HTR-8/SVneo (cell line): ENCODE data around the gene RPUSD4.

ENCODE experiments used
- DNase-seq: peaks from one replicate; pipeline ENCODE4 v3.0.0; 2011; ENCODE audit warnings: low spot score, mixed read lengths; ENCODE audit not compliant: insufficient read length
- FAIRE-seq: peaks from 2 replicates; lab custom pipeline; 2011; peaks lifted over from hg19 to GRCh38; lab: Jason Lieb, UNC

The RPUSD4 gene

DNA sequence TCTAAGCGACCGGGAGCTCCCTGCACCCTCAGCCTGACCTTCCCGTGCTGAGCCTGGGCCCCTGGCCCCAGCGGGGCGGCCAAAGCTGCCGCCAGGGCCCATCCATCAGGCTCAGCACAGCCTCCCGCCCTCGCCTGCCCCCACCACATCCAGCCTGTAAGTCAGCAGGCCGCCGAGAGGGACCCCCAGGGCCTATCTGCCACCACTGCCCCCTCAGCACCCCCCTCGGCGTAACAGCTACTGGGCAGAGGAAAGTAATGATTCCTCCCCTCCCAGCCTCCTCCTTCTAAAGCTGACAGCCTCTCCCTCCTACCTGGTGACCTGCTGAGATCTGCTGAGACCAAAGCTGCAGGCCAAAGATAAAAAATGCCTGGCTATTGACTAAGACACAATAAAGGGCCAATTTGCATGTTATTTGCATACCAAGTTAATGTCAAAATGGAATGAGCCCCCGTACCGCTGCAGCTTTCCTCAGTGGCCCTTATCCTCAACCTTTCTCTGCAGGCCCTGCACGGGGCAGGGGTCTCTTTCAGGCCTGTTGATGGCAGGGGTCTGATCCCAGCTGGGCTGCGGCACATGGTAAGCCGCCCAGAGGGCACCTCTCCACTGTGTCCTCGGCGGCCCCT, 51.6 kb downstream of the RPUSD4 start:
- FAIRE-seq (no peak), DNase-seq (no peak)

- no peak for FAIRE-seq
- no peak for DNase-seq
These were observed 53.2 kb downstream of the RPUSD4 start for GRCh38 chr11:126158054-126158791.

DNA sequence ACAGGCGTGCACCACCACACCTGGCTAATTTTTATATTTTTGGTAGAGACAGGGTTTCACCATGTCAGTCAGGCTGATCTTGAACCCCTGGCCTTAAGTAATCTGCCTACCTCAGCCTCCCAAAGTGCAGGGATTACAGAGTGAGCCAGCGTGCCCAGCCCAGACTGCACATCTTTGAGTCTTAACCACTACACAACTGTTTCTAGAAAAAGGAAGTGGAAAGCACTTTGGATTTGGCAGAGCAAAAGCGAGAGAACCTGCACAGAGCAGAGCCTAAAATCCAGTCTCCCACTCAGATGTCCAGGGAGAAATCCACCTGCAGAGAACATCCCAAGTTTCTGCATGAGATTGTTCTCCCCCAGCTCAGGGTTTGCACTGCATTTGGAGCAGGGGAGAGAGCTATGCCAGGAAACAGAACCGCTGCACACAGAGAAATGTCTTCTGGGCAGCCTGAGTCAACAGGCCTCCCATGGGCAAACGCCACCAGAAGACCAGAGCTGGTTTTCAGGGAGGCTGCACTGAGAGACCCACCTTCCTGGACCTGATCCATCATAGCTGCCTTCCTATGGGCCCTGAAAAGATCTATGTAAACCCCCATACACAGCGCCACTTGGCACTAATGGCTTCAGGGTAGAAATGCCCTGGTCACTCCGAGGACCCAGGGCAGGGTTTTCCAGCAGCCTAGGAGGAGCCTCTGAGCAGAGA, 54.0 kb downstream of the RPUSD4 start:
- DNase-seq, result no peak
- FAIRE-seq, result no peak

GRCh38 chr11:126156814-126157213, 54.6 kb downstream of the RPUSD4 start:
- DNase-seq, result no peak
- FAIRE-seq, result no peak

- FAIRE-seq, result no peak
- DNase-seq, result no peak
These were observed 55.9 kb downstream of the RPUSD4 start for GRCh38 chr11:126155402-126156187.

- FAIRE-seq (no peak), DNase-seq (no peak)
These were observed 56.8 kb downstream of the RPUSD4 start for GRCh38 chr11:126154691-126155090.

- no peak for FAIRE-seq
- no peak for DNase-seq
These were observed 57.5 kb downstream of the RPUSD4 start for GRCh38 chr11:126153972-126154371.

DNA sequence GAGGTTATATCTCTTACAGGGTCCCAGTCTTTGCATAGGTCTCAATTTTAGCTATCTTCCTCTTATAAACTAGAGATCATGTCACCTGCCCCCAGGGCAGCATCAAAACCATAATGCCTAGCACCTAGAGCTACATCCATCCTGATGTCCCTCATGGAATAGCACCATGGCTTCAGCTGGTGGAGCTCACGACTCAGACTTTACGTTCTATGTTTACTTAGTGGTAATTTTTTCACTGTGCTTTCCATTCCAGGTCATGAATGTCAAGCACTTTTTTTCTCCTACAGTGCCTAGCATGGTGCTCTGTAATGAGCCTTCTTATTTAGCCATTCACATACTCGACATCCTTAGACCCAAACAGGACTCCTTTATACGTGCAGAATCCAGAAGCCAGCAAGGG, 58.4 kb downstream of the RPUSD4 start:
- no peak for FAIRE-seq
- DNase-seq, result no peak

DNA sequence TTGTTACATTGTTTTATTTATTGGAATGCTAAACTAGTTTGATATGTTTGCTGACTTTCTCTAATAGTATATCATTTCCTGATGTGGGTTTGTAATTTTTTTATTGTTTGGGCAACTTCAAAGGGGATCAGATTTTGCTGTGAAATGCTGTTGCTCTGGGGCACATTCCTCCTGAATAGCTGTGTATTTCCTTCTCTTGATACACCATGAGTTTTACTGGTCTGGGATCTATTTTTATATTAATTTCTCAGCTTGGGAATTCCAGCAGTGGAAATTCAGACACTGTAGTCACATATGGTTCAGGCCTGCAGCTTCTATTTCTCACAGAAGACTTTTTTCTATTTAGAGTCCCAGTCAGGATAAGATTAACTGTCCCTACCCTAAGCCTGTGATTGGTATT, 58.9 kb downstream of the RPUSD4 start:
- no peak for FAIRE-seq
- DNase-seq, result no peak

DNA sequence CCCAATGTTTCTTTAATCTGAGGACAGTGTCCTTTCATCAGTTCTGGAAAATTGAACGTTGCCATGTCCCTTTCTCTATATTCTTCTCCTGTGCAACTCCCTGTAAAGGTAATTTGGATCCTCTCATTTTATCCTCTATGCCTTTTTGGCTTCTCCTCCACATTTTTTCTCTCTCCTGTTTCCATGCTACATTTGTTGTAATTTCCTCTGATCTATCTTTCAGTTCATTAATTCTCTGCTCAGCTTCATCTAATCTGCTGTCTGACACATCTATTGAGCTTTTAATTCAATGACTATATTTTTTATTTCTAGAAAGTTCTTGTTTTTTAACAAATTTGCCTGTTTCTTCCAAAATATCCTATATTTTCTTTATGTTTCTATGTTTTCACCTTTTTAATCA, 59.3 kb downstream of the RPUSD4 start:
- no peak for FAIRE-seq
- no peak for DNase-seq
